Measurements from ENCODE around the gene DHTKD1.
"Not testable (repeated sequence)": the region's sequence is repeated elsewhere in the genome, so short reads cannot be mapped to it uniquely, and the experiment has no call there.

Gene DHTKD1

GRCh38 chr10:12063483-12063818 is 5.3 kb upstream of the DHTKD1 start:
- TF ChIP-seq, protein P1, sequence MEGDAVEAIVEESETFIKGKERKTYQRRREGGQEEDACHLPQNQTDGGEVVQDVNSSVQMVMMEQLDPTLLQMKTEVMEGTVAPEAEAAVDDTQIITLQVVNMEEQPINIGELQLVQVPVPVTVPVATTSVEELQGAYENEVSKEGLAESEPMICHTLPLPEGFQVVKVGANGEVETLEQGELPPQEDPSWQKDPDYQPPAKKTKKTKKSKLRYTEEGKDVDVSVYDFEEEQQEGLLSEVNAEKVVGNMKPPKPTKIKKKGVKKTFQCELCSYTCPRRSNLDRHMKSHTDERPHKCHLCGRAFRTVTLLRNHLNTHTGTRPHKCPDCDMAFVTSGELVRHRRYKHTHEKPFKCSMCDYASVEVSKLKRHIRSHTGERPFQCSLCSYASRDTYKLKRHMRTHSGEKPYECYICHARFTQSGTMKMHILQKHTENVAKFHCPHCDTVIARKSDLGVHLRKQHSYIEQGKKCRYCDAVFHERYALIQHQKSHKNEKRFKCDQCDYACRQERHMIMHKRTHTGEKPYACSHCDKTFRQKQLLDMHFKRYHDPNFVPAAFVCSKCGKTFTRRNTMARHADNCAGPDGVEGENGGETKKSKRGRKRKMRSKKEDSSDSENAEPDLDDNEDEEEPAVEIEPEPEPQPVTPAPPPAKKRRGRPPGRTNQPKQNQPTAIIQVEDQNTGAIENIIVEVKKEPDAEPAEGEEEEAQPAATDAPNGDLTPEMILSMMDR (IDR thresholded peaks at IDR 0.05): no peak
- DNase-seq (ENCODE audit: low spot score): no peak
- Histone ChIP-seq H3K27ac (no peak overlapping the region), H3K4me3 (no peak overlapping the region)

DNA sequence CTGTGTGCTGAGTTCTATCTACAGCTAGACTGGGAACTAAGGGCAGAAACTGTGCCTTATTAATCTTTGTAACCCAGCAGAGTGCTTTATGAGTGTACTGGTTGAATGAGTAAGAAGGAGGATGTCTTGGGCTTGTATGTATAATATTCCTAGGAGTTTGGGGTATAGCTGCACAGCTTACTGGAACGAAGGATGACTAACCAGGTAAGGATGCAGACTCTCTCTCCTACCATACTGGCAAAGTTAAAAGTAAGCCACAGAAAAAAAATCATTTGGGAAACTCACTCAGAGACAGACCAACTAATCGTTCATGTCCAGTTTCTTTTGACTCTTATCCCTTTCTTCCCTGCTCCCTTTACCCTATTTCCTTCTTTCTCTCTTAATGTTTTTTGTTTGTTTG is 1.4 kb upstream of the DHTKD1 start:
- TF ChIP-seq, protein P1 (IDR thresholded peaks at IDR 0.05): no peak

GRCh38 chr10:12071441-12071840 is 2.7 kb downstream of the DHTKD1 start:
- H3K4me3 ChIP-seq; DNase-seq (ENCODE audit: low spot score); H3K27ac ChIP-seq: not testable (repeated sequence)

More for the DNA sequence above, 1.4 kb upstream of the DHTKD1 start:
- Histone ChIP-seq H3K27ac (no peak overlapping the region), H3K4me3 (no peak overlapping the region)
- no peak for DNase-seq (ENCODE audit: low spot score)

DNA sequence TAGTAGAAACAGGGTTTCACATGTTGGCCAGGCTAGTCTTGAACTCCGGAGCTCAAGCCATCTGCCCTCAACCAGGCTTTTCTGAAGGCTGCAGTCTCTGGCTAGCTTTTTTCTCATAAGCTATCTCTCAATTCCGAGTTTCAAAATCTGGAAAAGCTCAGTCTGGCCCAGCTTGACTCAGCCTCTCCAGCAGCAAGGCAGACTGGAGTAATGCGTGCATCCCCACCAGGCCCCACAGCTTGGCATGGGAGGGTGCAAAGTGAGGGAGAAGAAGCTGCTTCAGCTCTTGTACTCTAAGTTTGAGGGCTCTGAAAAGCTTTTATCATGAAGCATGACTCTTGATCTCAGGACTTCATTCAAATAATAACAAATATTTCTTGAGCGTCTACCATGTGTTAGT is 4.8 kb downstream of the DHTKD1 start:
- DNase-seq (ENCODE audit: low spot score): no peak
- H3K27ac ChIP-seq: no peak overlapping the region
- TF ChIP-seq, protein P1 (IDR thresholded peaks at IDR 0.05): no peak

DNA sequence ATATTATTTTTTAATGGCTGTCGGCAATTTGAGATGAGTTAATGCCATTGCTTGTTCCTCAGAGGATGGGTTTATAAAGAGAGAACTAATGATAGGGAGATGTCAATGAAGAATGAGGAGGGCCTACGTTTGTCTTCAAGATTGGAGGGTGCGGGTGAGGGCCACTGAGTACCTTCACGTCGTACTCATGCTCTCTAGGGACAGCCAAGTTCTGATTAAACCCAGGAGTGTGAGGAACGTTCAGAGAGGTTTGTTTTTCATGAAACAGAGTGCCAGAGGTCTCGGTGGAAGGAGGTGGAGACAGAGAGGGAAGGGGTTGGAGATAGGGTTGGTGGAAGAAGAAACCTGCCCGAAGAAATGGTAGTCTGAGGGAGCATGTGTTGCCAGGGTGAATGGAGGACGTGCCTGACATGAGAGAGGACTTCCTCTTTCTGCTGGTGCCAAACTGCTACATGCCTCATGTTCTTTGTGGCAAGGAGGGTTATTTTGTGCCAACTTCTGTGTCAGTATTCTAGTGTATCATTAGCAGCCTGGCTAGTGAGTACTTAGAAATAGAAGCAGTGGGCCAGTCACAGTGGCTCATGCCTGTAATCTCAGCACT is 8.9 kb downstream of the DHTKD1 start:
- DNase-seq (ENCODE audit: low spot score): no peak
- Histone ChIP-seq H3K27ac (no peak overlapping the region), H3K4me3 (no peak overlapping the region)
- TF ChIP-seq, protein P1 (IDR thresholded peaks at IDR 0.05): no peak

More for the DNA sequence above, 4.8 kb downstream of the DHTKD1 start:
- H3K4me3 ChIP-seq: no peak overlapping the region

DNA sequence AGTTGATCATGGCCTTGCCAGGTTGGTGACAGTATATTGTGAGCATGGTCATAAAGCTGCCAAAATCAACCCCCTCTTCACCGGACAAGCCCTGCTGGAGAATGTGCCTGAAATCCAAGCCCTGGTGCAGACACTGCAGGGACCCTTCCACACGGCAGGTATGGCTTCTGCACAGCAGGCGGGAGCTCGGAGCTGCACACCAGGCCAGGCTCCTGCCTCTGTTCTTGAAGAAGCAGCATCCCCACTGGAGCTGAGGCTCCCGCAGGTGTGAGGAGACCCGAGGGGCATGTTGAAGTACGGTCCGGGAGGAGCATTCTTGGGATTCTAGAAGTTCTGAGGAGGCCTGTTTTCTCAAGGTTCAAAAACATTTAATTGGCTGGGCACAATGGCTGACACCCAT is 12.7 kb downstream of the DHTKD1 start:
- Histone ChIP-seq H3K4me3 (no peak overlapping the region), H3K27ac (no peak overlapping the region)
- TF ChIP-seq, protein P1 (IDR thresholded peaks at IDR 0.05): no peak
- no peak for DNase-seq (ENCODE audit: low spot score)

DNA sequence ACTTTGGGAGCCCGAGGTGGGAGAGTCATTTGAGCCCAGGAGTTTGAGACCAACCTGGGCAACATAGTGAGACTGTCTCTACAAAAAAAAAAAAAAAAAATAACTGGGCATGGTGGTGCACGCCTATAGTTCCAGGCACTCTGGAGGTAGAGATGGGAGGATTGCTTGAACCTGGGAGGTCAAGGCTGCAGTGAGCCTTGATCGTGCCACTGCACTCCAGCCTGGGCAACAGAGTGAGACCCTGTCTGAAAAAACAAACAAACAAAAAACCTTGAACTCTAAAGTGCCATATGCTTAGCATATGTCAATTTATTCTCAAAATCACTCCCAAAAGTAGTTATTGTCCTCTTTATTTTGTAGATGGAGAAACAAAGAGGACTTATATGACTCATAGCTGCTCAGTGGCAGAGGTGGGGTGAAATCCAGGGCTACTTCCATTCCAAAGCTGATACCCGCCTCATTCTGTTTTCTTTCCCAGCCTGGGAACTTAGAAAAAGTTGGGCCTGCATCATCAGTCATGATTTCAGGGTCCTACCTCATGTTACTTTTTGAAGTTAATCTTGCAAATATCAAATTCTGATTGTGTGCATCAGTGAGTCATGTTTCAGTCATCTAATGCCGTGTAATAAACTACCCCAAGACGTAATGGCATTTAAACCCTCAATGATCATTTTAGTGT is 13.3 kb downstream of the DHTKD1 start:
- DNase-seq (ENCODE audit: low spot score): no peak
- H3K4me3 ChIP-seq: no peak overlapping the region
- no peak overlapping the region for H3K27ac ChIP-seq
- TF ChIP-seq, protein P1 (IDR thresholded peaks at IDR 0.05): no peak

Data from coronary artery (tissue), 2 donors.